GM18520 (cell line): ENCODE data around the gene MCM3AP.
"Not testable (repeated sequence)": the region's sequence is repeated elsewhere in the genome, so short reads cannot be mapped to it uniquely, and the experiment has no call there.

Experiments used
- ATAC-seq: cut with Tn5 transposase; IDR thresholded peaks from one replicate; pipeline ENCODE4 v1.9.1; 2021; ENCODE audit not compliant: unreplicated experiment

MCM3AP gene

GRCh38 chr21:46207006-46207919 lies 78.1 kb downstream of the MCM3AP start:
- no peak for ATAC-seq

GRCh38 chr21:46206163-46207005 lies 79.0 kb downstream of the MCM3AP start:
- no peak for ATAC-seq

GRCh38 chr21:46205766-46206162 lies 79.6 kb downstream of the MCM3AP start:
- no peak for ATAC-seq

- ATAC-seq: no peak
Measured at GRCh38 chr21:46205166-46205565, 80.2 kb downstream of the MCM3AP start.

- no peak for ATAC-seq
Measured at GRCh38 chr21:46203203-46203600, 82.2 kb downstream of the MCM3AP start.

GRCh38 chr21:46202592-46203202 lies 82.7 kb downstream of the MCM3AP start:
- no peak for ATAC-seq

GRCh38 chr21:46200877-46201803 lies 84.3 kb downstream of the MCM3AP start:
- ATAC-seq: not testable (repeated sequence)

GRCh38 chr21:46199436-46200373 lies 85.7 kb downstream of the MCM3AP start:
- no peak for ATAC-seq

- ATAC-seq: no peak
Measured at GRCh38 chr21:46196733-46197132, 88.7 kb downstream of the MCM3AP start.

- no peak for ATAC-seq
Measured at GRCh38 chr21:46195595-46196195, 89.7 kb downstream of the MCM3AP start.

GRCh38 chr21:46194374-46195334 lies 90.8 kb downstream of the MCM3AP start:
- no peak for ATAC-seq

- no peak for ATAC-seq
Measured at GRCh38 chr21:46193829-46194373, 91.5 kb downstream of the MCM3AP start.

GRCh38 chr21:46191686-46192575 lies 93.5 kb downstream of the MCM3AP start:
- no peak for ATAC-seq

- ATAC-seq: no peak
Measured at GRCh38 chr21:46191257-46191685, 94.1 kb downstream of the MCM3AP start.

- ATAC-seq: no peak
Measured at GRCh38 chr21:46190491-46191131, 94.8 kb downstream of the MCM3AP start.

GRCh38 chr21:46189959-46190490 lies 95.4 kb downstream of the MCM3AP start:
- no peak for ATAC-seq
